Subcutaneous adipose tissue (tissue), 4 donors: ENCODE measurements around the gene CLTB. TPM values are rescaled to one million over a fixed set of nuclear protein-coding genes. Genes with fewer than 3 reads are reported as not detected.

Experiments used
- total RNA-seq, 4 donors: library from RNA; depleted of rRNA; stranded (reverse); fragments of >200 nt; gene quantifications; one replicate each; pipeline ENCODE4 v1.1.0, GENCODE V29; 2016
- TF ChIP-seq, protein P1 (sequence below): fragments of 450-650 bp; IDR thresholded peaks from one replicate; pipeline ENCODE4 v1.5.1; 2016; ENCODE audit warnings: low read depth, mild to moderate bottlenecking, control low read depth, antibody characterized with exemption, moderate library complexity

CLTB gene
- total RNA-seq, 4 donors from 2014 or later: 80.4 to 144 (median 99.5) TPM

DNA sequence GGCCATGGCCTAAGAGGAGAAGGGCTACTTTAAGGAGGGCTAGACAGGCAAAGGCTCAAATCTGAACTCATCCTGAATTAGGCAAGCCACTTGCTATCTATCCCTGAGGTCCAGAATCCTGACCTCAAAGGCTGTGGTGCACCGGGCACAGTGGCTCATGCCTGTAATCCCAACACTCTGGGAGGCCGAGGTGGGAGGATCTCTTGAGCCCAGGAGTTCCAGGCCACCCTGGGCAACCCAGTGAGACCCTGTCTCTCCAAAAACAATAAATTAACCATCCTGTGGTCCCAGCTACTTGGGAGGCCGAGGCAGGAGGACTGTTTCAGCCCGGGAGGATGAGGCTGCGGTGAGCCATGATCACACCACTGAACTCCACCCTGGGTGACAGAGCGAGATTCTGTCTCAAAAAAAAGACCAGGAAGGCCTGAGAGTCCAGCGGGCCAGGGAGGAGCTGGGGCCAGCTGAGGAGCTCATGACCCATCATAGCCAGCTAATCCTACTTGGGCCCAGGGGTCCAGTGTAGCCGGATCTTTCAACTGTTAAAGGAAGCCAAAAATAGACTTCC lies 31.9 kb downstream of the CLTB start:
- TF ChIP-seq, protein P1, sequence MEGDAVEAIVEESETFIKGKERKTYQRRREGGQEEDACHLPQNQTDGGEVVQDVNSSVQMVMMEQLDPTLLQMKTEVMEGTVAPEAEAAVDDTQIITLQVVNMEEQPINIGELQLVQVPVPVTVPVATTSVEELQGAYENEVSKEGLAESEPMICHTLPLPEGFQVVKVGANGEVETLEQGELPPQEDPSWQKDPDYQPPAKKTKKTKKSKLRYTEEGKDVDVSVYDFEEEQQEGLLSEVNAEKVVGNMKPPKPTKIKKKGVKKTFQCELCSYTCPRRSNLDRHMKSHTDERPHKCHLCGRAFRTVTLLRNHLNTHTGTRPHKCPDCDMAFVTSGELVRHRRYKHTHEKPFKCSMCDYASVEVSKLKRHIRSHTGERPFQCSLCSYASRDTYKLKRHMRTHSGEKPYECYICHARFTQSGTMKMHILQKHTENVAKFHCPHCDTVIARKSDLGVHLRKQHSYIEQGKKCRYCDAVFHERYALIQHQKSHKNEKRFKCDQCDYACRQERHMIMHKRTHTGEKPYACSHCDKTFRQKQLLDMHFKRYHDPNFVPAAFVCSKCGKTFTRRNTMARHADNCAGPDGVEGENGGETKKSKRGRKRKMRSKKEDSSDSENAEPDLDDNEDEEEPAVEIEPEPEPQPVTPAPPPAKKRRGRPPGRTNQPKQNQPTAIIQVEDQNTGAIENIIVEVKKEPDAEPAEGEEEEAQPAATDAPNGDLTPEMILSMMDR: no peak

DNA sequence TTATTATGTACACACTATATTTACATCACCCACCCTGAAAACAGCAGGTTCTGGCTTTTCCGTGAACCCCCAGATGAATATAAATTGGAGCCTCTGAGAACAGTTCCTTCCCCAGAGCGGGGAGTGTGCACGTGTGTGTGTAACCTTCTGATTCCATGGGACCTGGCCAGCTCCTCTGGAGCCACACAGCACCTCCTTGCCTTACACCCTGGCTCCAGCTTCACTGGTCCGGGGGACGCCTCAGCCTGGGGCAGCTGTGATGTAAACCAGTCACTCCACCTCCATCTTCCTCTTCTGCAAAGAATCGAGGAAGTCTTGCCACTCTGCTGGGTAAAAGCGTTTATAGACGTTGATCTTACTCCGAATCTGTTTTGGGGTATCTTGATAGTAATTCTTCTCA lies 32.4 kb downstream of the CLTB start:
- TF ChIP-seq, protein P1: no peak

DNA sequence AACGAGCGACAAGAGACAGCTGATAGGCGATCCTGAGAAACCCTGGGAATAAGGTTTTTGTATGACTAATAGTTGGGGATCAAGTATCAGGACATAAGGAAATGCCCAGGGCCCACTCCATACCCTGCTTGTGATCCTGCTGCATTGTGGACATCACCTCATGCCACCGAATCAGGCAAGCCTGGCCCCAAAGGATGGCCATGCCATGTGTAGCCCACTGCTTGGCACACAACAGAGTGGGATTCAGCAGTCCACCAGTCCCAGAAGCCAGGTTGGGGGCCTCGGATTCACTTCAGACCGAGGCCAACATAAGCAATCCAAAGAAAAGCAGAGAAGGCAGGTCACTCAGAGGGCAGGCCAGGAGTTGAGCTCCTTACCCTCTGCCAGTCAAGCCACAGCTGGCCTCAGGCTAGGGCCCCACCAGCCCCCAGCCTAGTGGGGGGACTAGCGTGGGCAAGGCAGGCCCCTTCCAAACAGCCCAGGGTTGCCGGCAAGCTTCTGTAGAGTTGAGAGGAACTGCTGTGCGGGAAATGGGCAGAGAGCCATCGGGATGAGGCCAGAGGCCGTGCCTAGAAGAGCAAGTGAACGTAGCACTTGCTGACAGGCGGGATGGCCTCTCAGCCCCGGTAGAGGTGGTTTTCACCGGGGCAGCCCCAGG lies 33.0 kb downstream of the CLTB start:
- TF ChIP-seq, protein P1: no peak

DNA sequence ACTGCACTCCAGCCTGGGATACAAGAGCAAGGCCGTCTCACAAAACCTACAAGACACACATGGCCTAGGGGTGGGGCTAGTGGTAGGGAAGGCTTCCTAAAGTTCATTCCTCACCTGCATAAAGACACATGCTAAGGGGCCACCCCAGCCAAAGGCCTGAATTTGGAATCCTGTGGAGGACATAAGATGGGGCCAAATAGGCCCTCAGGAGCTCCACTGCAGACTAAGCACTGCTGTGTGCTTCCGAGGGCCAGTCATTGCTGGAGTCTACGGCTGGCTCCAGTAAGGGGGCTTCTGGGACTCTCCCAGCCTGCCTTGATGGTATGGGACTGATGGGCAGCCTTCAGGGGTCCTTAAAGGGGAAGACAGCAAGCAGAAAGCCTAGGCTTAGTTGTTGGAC lies 33.6 kb downstream of the CLTB start:
- TF ChIP-seq, protein P1: no peak

DNA sequence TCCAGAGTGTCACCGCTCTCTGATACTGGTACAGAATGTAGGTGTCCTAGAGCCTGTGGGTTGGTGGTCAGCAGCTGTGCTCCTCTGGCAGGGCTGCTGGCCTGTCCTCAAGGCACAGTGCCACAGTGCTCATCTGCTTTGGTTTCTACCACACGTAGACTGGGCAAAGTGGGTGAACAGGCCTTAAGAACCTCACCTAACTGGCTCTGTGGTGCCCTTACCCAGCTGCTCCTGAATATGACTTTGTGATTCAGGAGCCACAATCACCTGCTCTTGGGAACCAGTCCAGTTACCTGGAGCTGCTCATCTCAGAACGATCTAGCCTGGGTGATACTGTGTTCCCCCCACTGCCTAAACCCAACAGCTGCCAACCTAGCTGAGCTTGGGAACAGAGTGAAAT lies 34.4 kb downstream of the CLTB start:
- TF ChIP-seq, protein P1: no peak

- TF ChIP-seq, protein P1: no peak
Measured at GRCh38 chr5:176381423-176381822, 34.9 kb downstream of the CLTB start.

DNA sequence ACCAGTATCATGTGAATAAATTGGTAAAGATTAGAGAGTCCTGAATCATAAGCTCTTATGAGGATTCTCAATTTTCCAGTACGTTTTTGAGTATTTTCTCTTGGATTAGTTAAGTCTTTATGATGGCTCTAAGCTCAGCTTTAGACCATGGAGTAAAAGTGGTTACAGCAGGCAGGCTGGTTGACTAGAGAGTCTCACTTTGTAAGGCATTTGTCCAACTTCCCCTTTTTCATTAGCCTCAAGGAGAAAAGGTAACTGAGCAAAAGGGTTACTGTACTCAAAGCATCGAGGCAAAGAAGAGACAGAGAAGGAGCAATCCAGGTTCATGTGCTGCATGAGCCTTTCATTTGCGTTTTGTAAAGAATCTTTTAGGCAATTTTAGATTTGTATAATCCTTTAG lies 36.5 kb downstream of the CLTB start:
- TF ChIP-seq, protein P1: no peak
